ENCODE data around the gene MEGF11.

DNA sequence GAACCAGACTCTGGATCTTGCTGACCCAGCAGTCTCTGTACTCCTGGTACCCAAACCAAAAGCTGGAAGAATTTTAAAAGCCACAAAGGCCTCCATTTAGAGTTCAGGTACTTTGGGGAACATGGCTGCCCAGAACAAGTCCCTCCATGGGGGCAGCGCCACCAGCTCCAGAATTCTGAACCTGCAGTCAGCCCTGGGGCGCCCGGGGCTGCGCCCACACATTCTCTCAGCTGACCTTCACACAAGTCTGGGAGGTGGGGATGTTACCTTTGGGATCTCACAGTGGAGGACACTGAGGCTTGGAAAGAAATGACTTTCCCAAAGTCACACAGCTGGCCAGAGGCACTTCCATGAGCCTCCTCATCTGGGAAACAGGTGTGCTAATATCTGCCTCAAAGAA lies 229.4 kb downstream of the MEGF11 start:
- TF ChIP-seq, protein P1, sequence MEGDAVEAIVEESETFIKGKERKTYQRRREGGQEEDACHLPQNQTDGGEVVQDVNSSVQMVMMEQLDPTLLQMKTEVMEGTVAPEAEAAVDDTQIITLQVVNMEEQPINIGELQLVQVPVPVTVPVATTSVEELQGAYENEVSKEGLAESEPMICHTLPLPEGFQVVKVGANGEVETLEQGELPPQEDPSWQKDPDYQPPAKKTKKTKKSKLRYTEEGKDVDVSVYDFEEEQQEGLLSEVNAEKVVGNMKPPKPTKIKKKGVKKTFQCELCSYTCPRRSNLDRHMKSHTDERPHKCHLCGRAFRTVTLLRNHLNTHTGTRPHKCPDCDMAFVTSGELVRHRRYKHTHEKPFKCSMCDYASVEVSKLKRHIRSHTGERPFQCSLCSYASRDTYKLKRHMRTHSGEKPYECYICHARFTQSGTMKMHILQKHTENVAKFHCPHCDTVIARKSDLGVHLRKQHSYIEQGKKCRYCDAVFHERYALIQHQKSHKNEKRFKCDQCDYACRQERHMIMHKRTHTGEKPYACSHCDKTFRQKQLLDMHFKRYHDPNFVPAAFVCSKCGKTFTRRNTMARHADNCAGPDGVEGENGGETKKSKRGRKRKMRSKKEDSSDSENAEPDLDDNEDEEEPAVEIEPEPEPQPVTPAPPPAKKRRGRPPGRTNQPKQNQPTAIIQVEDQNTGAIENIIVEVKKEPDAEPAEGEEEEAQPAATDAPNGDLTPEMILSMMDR (IDR thresholded peaks at IDR 0.05): no peak
- TF ChIP-seq POLR2AphosphoS5 (IDR thresholded peaks at IDR 0.05) (no peak), POLR2A (IDR thresholded peaks at IDR 0.05) (no peak)
